K562 (cell line): ENCODE measurements around the gene ARHGAP31. TPM values are rescaled to one million over a fixed set of nuclear protein-coding genes. Genes with fewer than 3 reads are reported as not detected.

ENCODE experiments used
- ATAC-seq: fragments of 200-7000 bp; cut with Tn5 transposase; 3 replicates; pipeline ENCODE4 v1.9.1; 2020; ENCODE audit warnings: moderate library complexity
- BruUV-seq: library from RNA; stranded (reverse); fragments of 400-500 nt; replicated peaks from 2 replicates; lab custom pipeline; 2021; lab: Mats Ljungman, UMichigan
- CTCF ChIA-PET: fragments of 300-600 bp; formaldehyde crosslinking; extraction: SDS; loops from one replicate; lab custom pipeline; 2021; ENCODE audit warnings: low intra/inter-chr PET ratio; lab: Yijun Ruan, JAX
- POLR2A ChIA-PET: fragments of 300-600, 350-650 bp; sonication (Branson Sonifier 250); formaldehyde crosslinking; extraction: SDS; loops from one replicate; lab custom pipeline; 2021; ENCODE audit warnings: antibody characterized with exemption, inconsistent platforms; lab: Yijun Ruan, JAX
- DNase-seq, 4 experiments: peaks; one replicate each; pipeline versions ENCODE4 v3.0.0 to v3.0.0-alpha.2; 2011 to 2018; ENCODE audit warnings: low spot score in 3 of 4, mixed read lengths in 3 of 4; ENCODE audit errors: extremely low read depth in 1 of 4
- FAIRE-seq: peaks from 2 replicates; lab custom pipeline; 2011; peaks lifted over from hg19 to GRCh38; lab: Jason Lieb, UNC
- H2AFZ ChIP-seq: 2 replicates; pipeline ENCODE4 v1.6.0; 2011; ENCODE audit warnings: low read depth, low read length, control low read depth, inconsistent platforms
- H3K27ac ChIP-seq: fragments of 200-600 bp; 3 replicates; pipeline ENCODE4 v1.8.0; 2011; ENCODE audit warnings: low read depth, mild to moderate bottlenecking, control low read depth, inconsistent platforms, low read length, moderate library complexity, mixed read lengths; ENCODE audit errors: extremely low read depth
- H3K27me3 ChIP-seq, 2 experiments: fragments of 300-600 bp in 1 of 2; 2 replicates in 1 of 2; 3 replicates in 1 of 2; pipeline versions ENCODE4 v1.6.0 to v1.8.0; 2011; ENCODE audit warnings: inconsistent platforms in 2 of 2, low read length in 2 of 2, mild to moderate bottlenecking in 1 of 2, mixed read lengths in 1 of 2, moderate library complexity in 1 of 2; ENCODE audit not compliant: control insufficient read depth in 2 of 2, insufficient read depth in 2 of 2
- H3K36me3 ChIP-seq: fragments of 300-600 bp; 3 replicates; pipeline ENCODE4 v1.8.0; 2011; ENCODE audit warnings: mild to moderate bottlenecking, low read length, inconsistent platforms; ENCODE audit not compliant: control insufficient read depth, insufficient read depth
- H3K4me1 ChIP-seq, 2 experiments: fragments of 200-600 bp in 1 of 2; replicated peaks in 1 of 2; 2 replicates in 1 of 2; 3 replicates in 1 of 2; pipeline versions ENCODE4 v1.5.1 to v1.8.0; 2011; ENCODE audit warnings: inconsistent platforms in 2 of 2, low read length in 2 of 2, mild to moderate bottlenecking in 1 of 2, mixed read lengths in 1 of 2, moderate library complexity in 1 of 2; ENCODE audit not compliant: control insufficient read depth in 2 of 2, insufficient read depth in 2 of 2
- H3K4me2 ChIP-seq: 2 replicates; pipeline ENCODE4 v1.6.1; 2011; ENCODE audit warnings: low read length, control low read depth, inconsistent platforms, mixed read lengths; ENCODE audit not compliant: insufficient read depth
- H3K4me3 ChIP-seq: fragments of 200-600 bp; sonication (generic), shearing (Covaris generic); 2 replicates; pipeline ENCODE4 v1.5.1; 2016; ENCODE audit warnings: control low read depth, inconsistent platforms
- H3K79me2 ChIP-seq: fragments of 200-600 bp; 3 replicates; pipeline ENCODE4 v1.8.0; 2011; ENCODE audit warnings: low read length, inconsistent platforms; ENCODE audit not compliant: control insufficient read depth, insufficient read depth
- H3K9ac ChIP-seq, 2 experiments: 2 replicates each; pipeline versions ENCODE4 v1.6.0 to v1.6.1; 2011; ENCODE audit warnings: low read depth in 2 of 2, low read length in 2 of 2, control low read depth in 1 of 2, inconsistent platforms in 1 of 2, mild to moderate bottlenecking in 1 of 2, mixed read lengths in 1 of 2; ENCODE audit not compliant: insufficient read depth in 1 of 2
- H3K9me1 ChIP-seq: one replicate; pipeline ENCODE4 v1.6.0; 2011; ENCODE audit warnings: inconsistent platforms, mild to moderate bottlenecking, low read length, moderate library complexity; ENCODE audit not compliant: control insufficient read depth, insufficient read depth
- H3K9me3 ChIP-seq: replicated peaks from 2 replicates; pipeline ENCODE4 v1.5.1; 2011; ENCODE audit warnings: low read depth, low read length, inconsistent platforms; ENCODE audit not compliant: control insufficient read depth, insufficient read depth
- H4K20me1 ChIP-seq: replicated peaks from 2 replicates; pipeline ENCODE4 v1.6.1; 2011; ENCODE audit warnings: low read length, inconsistent platforms, mixed read lengths; ENCODE audit not compliant: control insufficient read depth, insufficient read depth
- FOXA3 ChIP-seq, 2 experiments: fragments of 450-650 bp in 1 of 2; sonication (generic) in 1 of 2; formaldehyde crosslinking; IDR thresholded peaks in 1 of 2; conservative IDR thresholded peaks in 1 of 2; 2 replicates each; pipeline versions ENCODE4 v1.4.0 to v1.8.0; 2020 to 2022; ENCODE audit warnings: mild to moderate bottlenecking in 2 of 2, missing genetic modification reagents in 1 of 2
- GATAD2B ChIP-seq: fragments of 450-650 bp; IDR thresholded peaks from 2 replicates; pipeline ENCODE4 v1.6.1; 2017; ENCODE audit warnings: mild to moderate bottlenecking, borderline replicate concordance
- HLTF ChIP-seq: fragments of 450-650 bp; IDR thresholded peaks from 2 replicates; pipeline ENCODE4 v1.6.1; 2016
- PHF20 ChIP-seq: fragments of 450-650 bp; IDR thresholded peaks from 2 replicates; pipeline ENCODE4 v1.6.1; 2018; ENCODE audit not compliant: partially characterized antibody
- PREB ChIP-seq: sonication (generic); formaldehyde crosslinking; IDR thresholded peaks from 2 replicates; pipeline ENCODE4 v1.8.1; 2023; ENCODE audit warnings: mild to moderate bottlenecking, missing genetic modification reagents
- RERE ChIP-seq: sonication (generic); formaldehyde crosslinking; IDR thresholded peaks from 2 replicates; pipeline ENCODE4 v1.8.0; 2023; ENCODE audit warnings: missing genetic modification reagents, mild to moderate bottlenecking, borderline replicate concordance
- SAFB ChIP-seq: fragments of 200-400 bp; formaldehyde crosslinking; IDR thresholded peaks from 2 replicates; pipeline ENCODE4 v1.6.1; 2017; ENCODE audit warnings: low read depth, low read length, borderline replicate concordance
- SMAD4 ChIP-seq: fragments of 250-450 bp; sonication (Bioruptor Pico); conservative IDR thresholded peaks from 2 replicates; pipeline ENCODE4 v1.8.0; 2021; ENCODE audit warnings: inconsistent platforms, mild to moderate bottlenecking, moderate library complexity
- SMARCC2 ChIP-seq: fragments of 450-650 bp; IDR thresholded peaks from 2 replicates; pipeline ENCODE4 v1.6.1; 2017; ENCODE audit warnings: antibody characterized with exemption, moderate library complexity, mild to moderate bottlenecking, low read depth
- TGIF2 ChIP-seq: sonication (generic); formaldehyde crosslinking; IDR thresholded peaks from 2 replicates; pipeline ENCODE4 v1.8.1; 2022; ENCODE audit warnings: mild to moderate bottlenecking, missing genetic modification reagents, moderate library complexity
- ZEB2 ChIP-seq: fragments of 450-650 bp; IDR thresholded peaks from 2 replicates; pipeline ENCODE4 v1.6.1; 2016
- ZNF518B ChIP-seq: fragments of 250-450 bp; sonication (Bioruptor Pico); IDR thresholded peaks from 2 replicates; pipeline ENCODE4 v1.5.0; 2021; ENCODE audit warnings: mild to moderate bottlenecking, moderate library complexity
- WGBS: fragments of 100-300 bp; shearing (Covaris generic); methylation state at CpG from one replicate; pipeline ENCODE4 v1.1.6; 2016; ENCODE audit warnings: low coverage, mixed read lengths; ENCODE audit not compliant: insufficient coverage; ENCODE audit errors: missing lambda C conversion rate; 5-methylcytosine and 5-hydroxymethylcytosine counted together
- in situ Hi-C: fragments of 300-500 bp; cut with MboI; formaldehyde crosslinking; loops from 4 replicates; pipeline ENCODE4 v1.15.0; 2018; ENCODE audit warnings: inconsistent platforms, mixed read lengths
- intact Hi-C: fragments of 100-400 bp; cut with micrococcal nuclease; formaldehyde crosslinking; loops from 2 replicates; pipeline ENCODE4 v1.14.2; 2022
- polyA plus RNA-seq, 8 experiments: library from polyadenylated mRNA; depleted of rRNA in 4 of 8; stranded (reverse) in 5 of 8; unstranded in 3 of 8; fragments of >200 nt; fragmentation: Nextera tagmentation in 2 of 8; fragmentation: Illumina TruSeq in 1 of 8; extraction: Ambion mirVana in 2 of 8; extraction: Trizol in 1 of 8; gene quantifications; 2 replicates each; pipeline versions ENCODE4 v1.2.1 to v1.2.3, GENCODE V29; 2011 to 2014; ENCODE audit warnings: inconsistent platforms in 1 of 8, missing spikeins in 1 of 8
- total RNA-seq, 7 experiments: library from RNA; depleted of rRNA in 6 of 7; stranded (reverse); fragments of >200 nt in 6 of 7; fragmentation: Illumina TruSeq in 2 of 7; extraction: Trizol in 2 of 7; gene quantifications; 2 replicates each; pipeline versions ENCODE4 v1.2.1 to v1.2.3, GENCODE V29; 2011 to 2021; ENCODE audit warnings: low replicate concordance in 1 of 7

ARHGAP31 gene
- total and polyA plus RNA-seq, 9 of the 15 experiments (the other 6 are each of a cell fraction or from before 2014, with no cell fraction given), result under 0.01 to 0.13 (median 0.06) TPM; not detected in 5

- ChIA-PET POLR2A (interaction anchor here (0.7 kb wide), 1 partner anchor 36 kb away, joined by 3 read pairs; no protein-coding TSS in a partner anchor), CTCF (no interaction called here)
- Histone ChIP-seq H3K9me3 (no peaks in the 10 kb centered on the region), H3K79me2 (no peaks in the 10 kb centered on the region), H3K27me3 (peaks cover 0 to 13% of the 10 kb centered on the region in 2 experiments; a peak in 1 of 5 replicates), H2AFZ (no peak overlapping the region), H3K4me3 (no peak overlapping the region), H3K36me3 (no peaks in the 10 kb centered on the region), H3K9ac (no peak overlapping the region), H4K20me1 (no peaks in the 10 kb centered on the region), H3K9me1 (no peaks in the 10 kb centered on the region), H3K27ac (no peak overlapping the region), H3K4me2 (no peak overlapping the region), H3K4me1 (no peaks in the 10 kb centered on the region; a peak in 2 of 5 replicates)
- in situ Hi-C loops, result no loop called here
- 0% methylated on average over 3 of the region's 3 CpGs for WGBS
- intact Hi-C loops, result no loop called here
- ATAC-seq, result no peak
- BruUV-seq, result no TSS peak
- FAIRE-seq, result no peak
- DNase-seq, result no peak
- TF ChIP-seq ZNF518B (CRISPR knock-in tag) (no peak), RERE (CRISPR knock-in tag) (no peak), FOXA3 (CRISPR knock-in tag; conservative IDR thresholded peaks at IDR 0.05 in 1 of 2, IDR thresholded peaks at IDR 0.05 in 1 of 2) (no peak), SMARCC2 (no peak), SAFB (no peak), TGIF2 (no peak), PHF20 (no peak), SMAD4 (CRISPR knock-in tag) (no peak), PREB (no peak), GATAD2B (no peak), ZEB2 (no peak), HLTF (no peak)
These were observed 66.7 kb downstream of the ARHGAP31 start for GRCh38 chr3:119360736-119361462.
